ENCODE data around the gene FBXW5.

DNA sequence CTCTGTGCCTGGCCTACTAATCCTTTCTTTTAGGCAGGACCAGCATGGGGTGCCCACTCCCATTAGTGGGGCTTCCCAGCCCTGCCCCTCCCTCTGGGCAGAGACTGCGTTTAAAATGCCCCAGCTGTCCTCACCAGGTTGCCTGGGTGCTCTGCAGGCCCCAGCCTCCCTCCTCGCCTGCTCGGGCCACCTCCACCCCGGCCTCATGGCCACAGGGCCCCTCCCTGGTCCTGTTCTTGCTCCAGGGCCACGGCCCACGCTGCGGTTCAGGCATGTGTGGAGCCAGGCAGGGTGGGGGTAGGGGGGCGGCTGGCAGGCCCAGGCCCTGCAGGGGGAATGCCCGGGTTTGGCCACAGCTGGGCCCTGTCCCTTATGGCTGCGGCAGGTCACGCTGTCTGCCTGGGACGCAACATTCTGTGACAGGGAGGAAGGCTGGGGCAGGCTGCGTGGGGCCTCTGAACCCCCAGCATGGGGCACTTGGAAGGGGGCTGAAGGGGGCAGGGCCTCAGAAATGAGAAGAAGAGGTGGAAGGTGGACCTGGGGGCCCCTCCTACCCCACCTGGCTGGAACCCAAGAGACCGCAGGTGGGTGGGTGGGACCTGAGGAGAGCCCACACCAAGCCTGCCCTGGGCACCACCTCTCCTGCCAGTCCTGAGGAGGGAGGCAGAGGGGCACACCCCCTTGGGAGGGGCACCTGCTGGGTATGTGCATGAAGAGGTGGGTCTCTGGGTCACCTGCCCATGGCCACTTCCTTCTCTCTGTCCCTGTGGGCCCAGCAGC, 7.2 kb upstream of the FBXW5 start, which contains the start of gene LCN12:
- TF ChIP-seq EZH2 (IDR thresholded peaks at IDR 0.05; ENCODE audit: low read depth, unreplicated experiment): no peak
- TF ChIP-seq REST (IDR thresholded peaks at IDR 0.05; ENCODE audit: unreplicated experiment): no peak
- TF ChIP-seq POLR2AphosphoS5 (IDR thresholded peaks at IDR 0.05; ENCODE audit: low read depth): no peak
- TF ChIP-seq, protein P1, sequence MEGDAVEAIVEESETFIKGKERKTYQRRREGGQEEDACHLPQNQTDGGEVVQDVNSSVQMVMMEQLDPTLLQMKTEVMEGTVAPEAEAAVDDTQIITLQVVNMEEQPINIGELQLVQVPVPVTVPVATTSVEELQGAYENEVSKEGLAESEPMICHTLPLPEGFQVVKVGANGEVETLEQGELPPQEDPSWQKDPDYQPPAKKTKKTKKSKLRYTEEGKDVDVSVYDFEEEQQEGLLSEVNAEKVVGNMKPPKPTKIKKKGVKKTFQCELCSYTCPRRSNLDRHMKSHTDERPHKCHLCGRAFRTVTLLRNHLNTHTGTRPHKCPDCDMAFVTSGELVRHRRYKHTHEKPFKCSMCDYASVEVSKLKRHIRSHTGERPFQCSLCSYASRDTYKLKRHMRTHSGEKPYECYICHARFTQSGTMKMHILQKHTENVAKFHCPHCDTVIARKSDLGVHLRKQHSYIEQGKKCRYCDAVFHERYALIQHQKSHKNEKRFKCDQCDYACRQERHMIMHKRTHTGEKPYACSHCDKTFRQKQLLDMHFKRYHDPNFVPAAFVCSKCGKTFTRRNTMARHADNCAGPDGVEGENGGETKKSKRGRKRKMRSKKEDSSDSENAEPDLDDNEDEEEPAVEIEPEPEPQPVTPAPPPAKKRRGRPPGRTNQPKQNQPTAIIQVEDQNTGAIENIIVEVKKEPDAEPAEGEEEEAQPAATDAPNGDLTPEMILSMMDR (conservative IDR thresholded peaks at IDR 0.05; ENCODE audit: low read depth in 2 of 2): no peak
- TF ChIP-seq EZH2phosphoT487 (IDR thresholded peaks at IDR 0.05; ENCODE audit: unreplicated experiment): no peak
- no peak for TF ChIP-seq CREB1 (CRISPR knock-in tag; IDR thresholded peaks at IDR 0.05; ENCODE audit: low read depth)
- no peak for TF ChIP-seq ETS1 (IDR thresholded peaks at IDR 0.05)
- no peak for TF ChIP-seq JUNB (IDR thresholded peaks at IDR 0.05; ENCODE audit: unreplicated experiment)
- no peak for TF ChIP-seq NANOG (IDR thresholded peaks at IDR 0.05; ENCODE audit: borderline replicate concordance)
